Activated T-cell treated with anti-CD3 and anti-CD28 coated beads for 48 hours (primary cell): ENCODE results near the gene SP9.
"Not testable (repeated sequence)": the region's sequence is repeated elsewhere in the genome, so short reads cannot be mapped to it uniquely, and the experiment has no call there.

Experiments used
- DNase-seq: peaks from one replicate; pipeline ENCODE4 v3.0.0-alpha.2; 2020; ENCODE audit warnings: low read depth

The SP9 gene

DNA sequence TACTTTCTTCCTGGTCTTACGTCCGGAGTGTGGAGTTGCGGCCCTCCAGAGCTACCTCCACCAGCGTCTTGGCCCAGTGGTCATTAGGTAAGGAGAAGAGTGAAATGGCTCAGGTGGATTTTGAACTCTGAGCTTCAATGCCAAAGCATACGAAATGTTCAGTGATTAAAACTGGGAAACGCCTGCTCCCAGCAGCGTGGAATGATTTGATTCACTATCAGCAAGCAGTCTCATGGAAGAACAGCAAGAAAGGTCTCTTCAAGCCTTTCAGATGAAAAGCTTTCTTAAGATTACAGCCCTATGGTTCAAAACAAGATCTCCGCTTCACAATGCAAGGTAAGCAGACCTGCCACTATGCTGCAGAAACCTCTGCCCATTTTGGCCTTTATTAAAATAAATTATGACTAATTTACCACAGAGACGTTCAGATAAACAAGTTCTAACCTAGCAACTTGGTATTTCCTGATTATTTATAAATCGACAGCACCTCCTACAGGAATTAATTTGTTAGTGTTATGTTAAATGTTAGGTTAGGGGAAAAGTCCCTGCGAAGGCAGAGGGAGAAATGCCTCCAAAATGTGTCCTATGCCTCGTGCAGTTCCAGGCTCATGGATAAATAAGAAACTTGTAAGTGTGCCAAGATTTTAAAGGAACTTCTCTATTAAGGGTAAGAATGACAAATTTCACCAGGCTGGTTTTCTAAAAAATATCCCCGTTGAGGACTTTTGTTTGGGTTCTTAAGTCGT is 10.1 kb downstream of the SP9 start:
- no peak for DNase-seq

GRCh38 chr2:174350018-174350417 is 15.3 kb downstream of the SP9 start:
- DNase-seq = no peak

- DNase-seq = no peak
These were observed 15.9 kb downstream of the SP9 start for GRCh38 chr2:174350593-174351181.

DNA sequence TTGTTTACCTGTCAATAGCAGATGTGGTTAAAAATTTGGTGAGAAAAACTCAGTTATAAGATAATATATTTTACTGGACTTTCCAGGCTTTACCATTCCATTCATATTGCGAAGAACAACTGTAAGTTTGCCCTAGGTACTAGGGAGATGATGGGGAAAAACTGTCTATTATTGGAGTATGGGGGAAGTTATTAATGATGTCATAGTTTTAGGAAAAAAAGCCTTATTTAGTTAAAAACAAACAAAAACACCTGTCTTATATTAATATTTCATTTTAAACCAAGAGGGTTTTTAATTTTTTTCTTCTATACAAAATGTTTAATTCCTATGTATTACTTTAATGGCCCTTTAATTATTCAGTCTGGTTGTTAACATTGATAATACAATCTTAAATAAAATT is 18.2 kb downstream of the SP9 start:
- no peak for DNase-seq

GRCh38 chr2:174356347-174356746 is 21.6 kb downstream of the SP9 start:
- DNase-seq = no peak

GRCh38 chr2:174359663-174360062 is 24.9 kb downstream of the SP9 start:
- not testable (repeated sequence) for DNase-seq

DNA sequence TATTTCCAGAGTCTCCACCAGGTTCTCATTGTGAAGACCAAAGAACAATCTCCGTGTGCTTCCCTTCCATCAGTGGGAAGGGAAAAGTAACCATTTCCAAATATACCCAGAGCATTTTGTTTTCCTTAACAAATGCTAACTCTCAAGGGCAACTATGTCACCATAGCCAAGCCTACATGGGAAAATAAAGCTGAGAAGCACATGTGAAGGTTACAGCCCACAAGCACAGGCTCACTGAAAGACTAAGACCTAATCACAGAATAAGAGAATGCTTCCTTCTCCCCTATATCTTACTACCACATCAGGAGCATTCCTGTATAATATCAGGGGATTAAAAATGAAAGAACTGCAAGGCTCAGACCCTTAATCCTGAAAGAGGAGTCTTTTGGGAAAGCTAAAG is 28.2 kb downstream of the SP9 start:
- no peak for DNase-seq

- DNase-seq = not testable (repeated sequence)
These were observed 28.9 kb downstream of the SP9 start for GRCh38 chr2:174363492-174364225.

DNA sequence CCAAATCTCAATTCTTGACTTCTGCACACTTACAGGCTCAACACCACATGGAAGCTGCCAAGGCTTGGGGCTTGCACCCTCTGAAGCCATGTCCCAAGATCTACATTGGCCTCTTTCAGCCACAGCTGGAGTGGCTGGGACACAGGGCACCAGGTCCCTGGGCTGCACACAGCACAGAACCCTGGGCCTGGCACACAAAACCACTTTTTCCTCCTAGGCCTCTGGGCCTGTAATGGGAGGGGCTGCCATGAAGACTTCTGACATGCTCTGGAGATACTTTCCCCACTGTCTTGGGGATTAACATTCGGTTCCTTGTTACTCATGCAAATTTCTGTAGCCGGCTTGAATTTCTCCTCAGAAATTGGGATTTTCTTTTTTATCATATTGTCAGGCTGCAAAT is 29.9 kb downstream of the SP9 start:
- no peak for DNase-seq

GRCh38 chr2:174365571-174365970 is 30.8 kb downstream of the SP9 start:
- DNase-seq = no peak

DNA sequence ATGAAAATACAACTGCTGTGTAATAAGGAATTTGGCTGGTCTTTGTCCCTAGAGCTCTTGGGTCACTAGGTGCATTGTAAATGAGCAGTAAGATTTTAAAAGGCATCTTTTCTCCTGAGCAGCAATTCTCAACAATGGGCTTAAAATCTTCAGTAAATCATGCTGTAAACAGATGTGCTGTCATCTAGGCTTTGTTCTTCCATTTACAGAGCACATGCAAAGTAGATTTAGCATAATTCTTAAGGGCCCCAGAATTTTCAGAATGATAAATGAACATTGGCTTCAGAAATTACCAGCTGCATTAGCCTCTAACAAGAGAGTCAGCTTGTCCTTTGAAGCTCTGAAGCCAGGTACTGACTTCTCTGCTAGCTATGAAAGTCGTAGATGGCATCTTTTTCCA is 33.9 kb downstream of the SP9 start:
- no peak for DNase-seq

DNA sequence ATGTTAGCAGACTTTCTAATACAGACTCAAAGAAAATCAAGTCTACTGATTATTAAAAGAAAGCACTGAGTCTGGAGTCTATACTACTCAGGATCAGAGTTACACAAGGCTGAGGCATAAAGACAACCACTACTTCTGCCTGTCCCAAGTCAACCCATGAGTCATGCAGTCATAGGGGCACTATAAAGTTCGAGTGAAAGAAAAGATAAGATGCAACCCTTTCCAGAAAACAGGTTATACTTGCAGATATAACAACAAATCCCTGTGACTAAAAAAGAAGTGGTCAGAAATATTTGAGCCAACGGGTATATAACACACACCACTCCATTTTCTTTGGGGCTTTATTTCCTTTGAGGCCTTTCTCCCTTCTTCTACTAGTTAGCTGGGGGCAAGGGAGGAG is 42.2 kb downstream of the SP9 start:
- DNase-seq = no peak

DNA sequence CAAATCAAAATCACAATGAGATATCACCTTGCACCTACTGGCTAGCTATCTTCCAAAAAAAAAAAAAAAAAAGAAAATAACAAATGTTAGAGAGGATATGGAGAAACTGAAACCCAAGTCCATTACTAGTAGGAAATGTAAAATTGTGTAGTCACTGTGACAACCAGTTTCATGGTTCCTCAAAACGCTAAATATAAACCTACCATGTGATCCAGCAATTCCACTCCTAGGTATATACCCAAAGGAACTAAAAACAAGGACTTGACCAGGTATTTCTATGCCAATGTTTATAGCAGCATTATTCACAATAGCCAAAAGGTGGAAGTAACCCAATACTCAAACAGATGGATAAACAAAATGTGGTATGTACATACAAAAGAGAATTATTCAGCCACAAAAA is 49.0 kb downstream of the SP9 start:
- no peak for DNase-seq

GRCh38 chr2:174385201-174385600 is 50.4 kb downstream of the SP9 start:
- no peak for DNase-seq
